GM19438 (cell line): ENCODE data around the gene ZDHHC23.

Experiments
- ATAC-seq: cut with Tn5 transposase; IDR thresholded peaks from one replicate; pipeline ENCODE4 v1.9.1; 2021; ENCODE audit warnings: low read depth; ENCODE audit not compliant: unreplicated experiment

The ZDHHC23 gene

DNA sequence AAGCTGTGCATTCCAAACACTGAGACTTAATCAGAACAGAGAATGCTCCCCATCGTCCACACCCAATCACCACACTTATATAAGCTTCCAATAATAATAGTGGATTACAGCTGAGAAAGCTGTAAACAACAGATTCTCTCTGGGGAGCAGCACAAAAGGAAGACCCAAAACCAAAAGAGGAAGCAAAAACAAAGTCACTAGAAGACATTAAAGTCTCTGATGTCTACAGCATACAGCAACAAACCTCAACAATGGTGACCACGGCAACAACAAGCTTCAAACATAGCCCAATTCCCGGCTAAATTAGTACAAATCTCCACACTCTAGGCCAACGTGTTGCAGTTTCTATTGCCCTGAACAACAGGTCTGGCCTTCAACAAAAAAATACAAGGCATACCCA, 37.7 kb downstream of the ZDHHC23 start:
- peak; percentile 64 for ATAC-seq

- ATAC-seq, result peak; percentile 98
Measured at GRCh38 chr3:114005481-114005880, 57.7 kb downstream of the ZDHHC23 start.

- ATAC-seq, result peak; percentile 79
Measured at GRCh38 chr3:114011059-114011797, 63.4 kb downstream of the ZDHHC23 start.
